ENCODE measurements around the gene STRIP2. TPM values are rescaled to one million over a fixed set of nuclear protein-coding genes. Genes with fewer than 3 reads are reported as not detected.

Gene STRIP2
- polyA plus RNA-seq, 3 donors, result 0.11 to 0.20 (median 0.16) TPM

Other genes starting within 250 kb of the STRIP2 start
- gene SMO, start 245.8 kb upstream of the STRIP2 start, polyA plus RNA-seq, result 1 to 10 TPM; 1.9 to 4.5 (median 3.1) TPM
- gene AHCYL2, start 209.4 kb upstream of the STRIP2 start, polyA plus RNA-seq, result 1 to 10 TPM; 4.1 to 5.8 (median 5.3) TPM
- gene SMKR1, start 68.1 kb downstream of the STRIP2 start, polyA plus RNA-seq, result 1 to 10 TPM in 1 of 3 donors, under 1 TPM in 1, not detected in 1; 0.07 to 2.0 TPM
- gene NRF1, start 177.3 kb downstream of the STRIP2 start, polyA plus RNA-seq, result 1 to 10 TPM; 4.4 to 7.2 (median 7.0) TPM

Measured in adipose tissue (tissue), 3 donors.